Measurements from ENCODE around the gene MEX3A.

DNA sequence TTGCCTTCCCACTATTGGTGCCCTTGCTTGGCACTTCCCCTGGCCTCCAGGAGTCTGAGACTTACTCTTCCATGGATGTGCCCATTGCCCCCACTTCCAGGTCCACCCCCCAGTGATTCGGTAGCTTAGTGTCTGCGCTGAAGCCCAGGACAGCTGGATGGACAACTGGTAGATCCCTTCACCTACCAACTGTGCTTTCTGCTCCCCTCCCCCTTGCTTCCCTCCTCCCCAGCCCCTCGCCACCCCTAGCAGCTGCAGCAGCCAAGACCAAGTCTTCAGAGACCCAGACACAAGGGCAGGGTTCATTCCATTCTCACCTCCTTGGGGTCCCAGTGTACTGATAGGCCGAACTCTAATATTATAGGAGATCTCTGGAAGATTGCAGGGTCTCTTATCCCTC is 39.2 kb upstream of the MEX3A start:
- TF ChIP-seq, protein P1, sequence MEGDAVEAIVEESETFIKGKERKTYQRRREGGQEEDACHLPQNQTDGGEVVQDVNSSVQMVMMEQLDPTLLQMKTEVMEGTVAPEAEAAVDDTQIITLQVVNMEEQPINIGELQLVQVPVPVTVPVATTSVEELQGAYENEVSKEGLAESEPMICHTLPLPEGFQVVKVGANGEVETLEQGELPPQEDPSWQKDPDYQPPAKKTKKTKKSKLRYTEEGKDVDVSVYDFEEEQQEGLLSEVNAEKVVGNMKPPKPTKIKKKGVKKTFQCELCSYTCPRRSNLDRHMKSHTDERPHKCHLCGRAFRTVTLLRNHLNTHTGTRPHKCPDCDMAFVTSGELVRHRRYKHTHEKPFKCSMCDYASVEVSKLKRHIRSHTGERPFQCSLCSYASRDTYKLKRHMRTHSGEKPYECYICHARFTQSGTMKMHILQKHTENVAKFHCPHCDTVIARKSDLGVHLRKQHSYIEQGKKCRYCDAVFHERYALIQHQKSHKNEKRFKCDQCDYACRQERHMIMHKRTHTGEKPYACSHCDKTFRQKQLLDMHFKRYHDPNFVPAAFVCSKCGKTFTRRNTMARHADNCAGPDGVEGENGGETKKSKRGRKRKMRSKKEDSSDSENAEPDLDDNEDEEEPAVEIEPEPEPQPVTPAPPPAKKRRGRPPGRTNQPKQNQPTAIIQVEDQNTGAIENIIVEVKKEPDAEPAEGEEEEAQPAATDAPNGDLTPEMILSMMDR (IDR thresholded peaks at IDR 0.05; ENCODE audit: low read depth, low read length, poor library complexity, severe bottlenecking), result no peak
- no peak for TF ChIP-seq EZH2phosphoT487 (IDR thresholded peaks at IDR 0.05; ENCODE audit: borderline replicate concordance, low read length)
